HG03460 (cell line): ENCODE results near the gene COPS8.

Experiments used
- ATAC-seq: cut with Tn5 transposase; IDR thresholded peaks from one replicate; pipeline ENCODE4 v1.9.1; 2021; ENCODE audit not compliant: unreplicated experiment

Gene COPS8

DNA sequence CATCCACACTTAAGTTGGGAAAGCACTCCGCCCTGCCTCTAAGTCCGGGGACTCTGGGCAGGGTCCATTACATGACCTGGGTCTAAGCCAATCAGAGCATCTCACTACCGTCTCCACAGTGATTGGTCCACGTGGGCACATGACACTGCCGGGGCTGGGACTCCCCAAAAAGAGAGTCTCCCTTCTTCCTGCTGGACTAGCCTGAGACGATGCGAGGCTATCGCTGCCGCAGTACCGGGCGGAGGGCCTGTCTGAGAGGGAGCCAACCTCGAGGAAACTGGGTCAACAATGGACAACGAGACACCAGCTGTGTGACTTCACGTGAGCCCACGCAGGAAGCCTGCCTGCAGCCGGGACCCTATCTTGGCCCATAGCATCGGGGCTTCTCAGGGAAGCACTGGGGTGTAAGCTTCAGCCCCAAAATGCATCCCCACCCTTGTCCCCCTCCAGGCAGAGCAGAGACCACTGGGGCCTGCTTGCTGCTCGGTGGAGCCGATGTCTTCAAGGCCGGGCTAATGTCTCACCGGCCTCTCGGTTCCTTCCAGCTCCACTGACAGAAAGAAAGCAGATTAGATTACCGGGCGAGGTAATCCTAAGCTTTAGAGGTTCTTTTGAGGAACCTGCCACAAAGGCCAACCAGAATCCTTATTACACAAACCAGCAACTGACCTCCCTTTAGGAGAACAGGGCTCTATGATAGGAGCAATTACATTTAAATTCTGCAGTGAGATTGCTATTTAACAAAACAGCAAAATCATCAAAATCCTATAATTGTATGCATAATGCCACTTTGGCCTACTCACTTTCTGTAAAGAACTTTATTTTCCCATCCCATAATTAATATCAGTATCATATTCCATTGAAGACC, 21.3 kb upstream of the COPS8 start:
- ATAC-seq, result no peak

DNA sequence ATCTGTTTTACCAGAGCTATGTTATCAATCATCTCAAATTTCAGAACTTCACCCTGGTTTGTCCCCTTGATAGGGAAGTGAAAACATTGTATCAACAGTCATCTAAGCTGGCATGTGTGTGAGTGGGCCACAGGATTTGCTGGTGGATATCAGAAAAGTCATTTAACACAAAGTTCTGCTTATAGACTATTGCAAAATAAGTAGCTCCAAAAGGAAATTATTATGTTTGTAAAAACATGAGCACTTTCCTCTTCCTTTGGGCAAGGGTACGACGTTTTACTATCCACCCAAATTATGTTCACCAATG, 20.7 kb upstream of the COPS8 start:
- ATAC-seq, result no peak

DNA sequence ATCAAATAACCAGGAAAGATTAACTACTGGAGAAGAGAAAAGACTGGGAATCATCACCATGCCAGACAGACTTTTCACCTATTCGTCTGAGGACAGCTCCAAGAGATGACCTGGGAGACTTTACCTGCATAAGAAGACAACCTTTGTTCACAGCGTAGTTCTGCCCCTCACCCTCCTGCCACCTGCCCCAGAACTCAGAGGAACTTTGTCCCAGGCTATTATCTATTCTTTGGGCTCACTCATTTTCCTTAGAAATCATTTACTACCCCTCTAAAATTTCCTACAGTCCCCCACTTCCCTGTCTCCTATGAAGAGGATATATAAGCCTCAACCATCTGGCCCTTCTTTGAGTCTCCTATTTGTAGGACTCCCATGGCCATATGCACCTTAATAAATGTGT, 19.3 kb upstream of the COPS8 start:
- no peak for ATAC-seq

DNA sequence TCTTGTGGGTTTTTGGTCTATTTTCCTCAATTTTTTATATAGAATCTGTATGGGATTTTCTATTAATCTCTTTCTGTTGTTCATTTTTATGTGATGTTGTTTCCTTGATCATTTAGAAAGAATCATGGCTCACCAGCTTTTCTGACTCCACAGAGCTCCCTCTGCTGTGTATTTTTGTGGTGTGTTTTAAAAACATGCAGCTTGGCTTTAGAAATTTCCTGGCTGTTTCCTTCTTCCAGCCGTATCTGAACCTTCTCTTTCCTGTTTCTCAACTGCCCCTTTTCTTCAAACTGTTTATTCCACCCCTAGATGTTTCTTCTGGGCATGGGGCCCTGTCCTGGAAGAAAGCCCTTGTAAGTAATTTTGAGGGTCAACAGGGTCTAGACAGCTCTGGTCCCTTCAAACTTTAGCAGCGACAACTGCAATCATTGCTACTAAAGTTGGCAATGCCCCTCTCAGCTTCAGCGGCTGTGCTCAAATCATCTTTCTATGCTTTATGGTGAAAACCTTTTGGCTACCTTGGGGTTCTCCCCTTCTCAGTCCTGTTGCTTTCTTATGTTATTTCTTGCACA, 17.6 kb upstream of the COPS8 start:
- no peak for ATAC-seq

DNA sequence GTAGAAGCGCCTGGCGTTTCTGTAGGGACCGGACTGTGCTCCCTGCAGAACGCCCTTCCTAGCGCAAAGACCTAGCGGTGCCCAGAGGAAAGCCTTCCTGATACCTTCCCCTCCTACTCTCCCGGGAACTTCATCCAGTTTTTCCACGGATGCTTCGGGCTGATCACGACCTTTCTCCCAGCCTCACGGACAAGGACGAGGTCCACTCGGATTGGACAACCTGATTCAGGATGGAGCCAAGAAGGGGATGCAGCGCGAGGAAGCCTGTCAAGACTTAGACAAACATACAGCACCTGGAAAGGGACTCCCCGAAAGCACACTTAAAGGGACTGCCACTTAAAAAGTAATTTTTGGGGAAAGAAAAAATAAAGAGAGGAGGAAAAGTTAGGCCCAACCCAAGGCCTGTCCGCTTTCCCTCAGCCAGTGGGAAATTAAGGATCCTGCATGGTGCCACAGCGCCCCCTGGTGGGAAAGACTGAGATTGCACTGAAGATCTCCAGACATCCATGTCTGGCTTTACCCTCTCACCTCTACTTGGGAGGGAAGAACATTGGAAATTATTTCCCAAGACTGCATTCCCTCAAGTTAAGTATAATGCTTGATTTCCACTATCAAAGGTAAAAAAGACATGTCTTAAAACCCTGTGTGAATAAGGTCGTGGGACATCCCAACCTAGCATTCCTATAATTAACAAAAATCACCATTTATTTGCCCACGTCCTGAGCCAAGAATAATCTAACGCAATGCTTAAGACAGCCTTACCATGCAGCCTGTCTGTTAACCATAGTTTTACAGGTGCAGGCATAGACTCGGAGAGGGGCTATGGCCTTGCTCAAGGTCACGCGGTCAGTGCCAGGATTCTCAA, 13.4 kb upstream of the COPS8 start:
- no peak for ATAC-seq

DNA sequence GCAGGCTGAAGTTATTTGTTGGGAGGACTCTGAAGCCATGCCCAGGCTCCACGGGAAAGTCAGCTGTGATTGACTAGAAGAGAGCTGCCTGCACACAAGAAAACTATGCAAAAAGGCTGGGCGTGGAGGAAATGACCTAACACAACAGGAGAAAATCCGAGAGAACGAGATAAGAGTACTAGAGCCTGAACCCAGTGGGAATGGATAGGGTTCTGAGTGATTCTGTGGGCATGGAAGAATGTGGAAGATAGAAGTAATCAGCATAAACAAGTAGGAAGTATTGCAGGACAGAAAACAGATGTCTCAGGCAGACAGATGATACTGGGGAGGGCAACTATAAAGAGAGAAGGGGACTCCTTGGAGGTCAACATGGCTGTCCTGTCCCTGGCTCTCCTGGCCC, 12.1 kb upstream of the COPS8 start:
- ATAC-seq, result no peak

DNA sequence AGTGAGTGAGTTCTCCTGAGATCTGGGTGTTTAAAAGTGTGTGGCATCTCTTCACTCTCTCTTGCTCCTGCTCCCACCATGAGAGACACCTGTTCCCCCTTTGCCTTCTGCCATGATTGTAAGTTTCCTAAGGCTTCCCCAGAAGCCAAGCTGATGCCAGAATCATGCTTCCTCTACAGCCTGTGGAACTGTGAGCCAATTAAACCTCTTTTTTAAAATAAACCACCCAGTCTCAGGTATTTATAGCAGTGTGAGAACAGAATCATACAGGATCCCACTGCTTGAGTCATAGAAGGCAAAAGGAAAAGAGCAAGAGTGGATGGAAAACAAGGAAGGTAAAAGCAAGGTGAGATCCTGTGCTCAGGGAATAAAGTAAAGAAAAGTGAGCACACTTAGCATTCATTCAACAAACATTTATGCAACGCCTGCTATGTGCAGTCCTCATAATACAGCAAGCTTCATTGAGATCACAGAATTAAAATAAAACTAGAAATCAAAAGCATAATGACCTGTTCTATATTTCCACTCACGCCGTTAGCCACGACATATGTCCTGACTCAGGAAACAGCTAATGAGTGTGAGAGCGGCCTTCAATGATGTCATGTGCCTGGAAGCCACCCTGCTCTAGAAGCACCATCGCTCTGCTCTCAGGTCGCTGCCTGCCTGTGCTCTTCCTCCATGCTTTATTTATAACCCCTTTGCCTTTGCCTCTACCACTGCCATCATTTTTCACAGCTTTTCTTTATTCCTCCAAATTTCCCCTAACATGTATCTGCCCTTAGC, 11.3 kb upstream of the COPS8 start:
- no peak for ATAC-seq

DNA sequence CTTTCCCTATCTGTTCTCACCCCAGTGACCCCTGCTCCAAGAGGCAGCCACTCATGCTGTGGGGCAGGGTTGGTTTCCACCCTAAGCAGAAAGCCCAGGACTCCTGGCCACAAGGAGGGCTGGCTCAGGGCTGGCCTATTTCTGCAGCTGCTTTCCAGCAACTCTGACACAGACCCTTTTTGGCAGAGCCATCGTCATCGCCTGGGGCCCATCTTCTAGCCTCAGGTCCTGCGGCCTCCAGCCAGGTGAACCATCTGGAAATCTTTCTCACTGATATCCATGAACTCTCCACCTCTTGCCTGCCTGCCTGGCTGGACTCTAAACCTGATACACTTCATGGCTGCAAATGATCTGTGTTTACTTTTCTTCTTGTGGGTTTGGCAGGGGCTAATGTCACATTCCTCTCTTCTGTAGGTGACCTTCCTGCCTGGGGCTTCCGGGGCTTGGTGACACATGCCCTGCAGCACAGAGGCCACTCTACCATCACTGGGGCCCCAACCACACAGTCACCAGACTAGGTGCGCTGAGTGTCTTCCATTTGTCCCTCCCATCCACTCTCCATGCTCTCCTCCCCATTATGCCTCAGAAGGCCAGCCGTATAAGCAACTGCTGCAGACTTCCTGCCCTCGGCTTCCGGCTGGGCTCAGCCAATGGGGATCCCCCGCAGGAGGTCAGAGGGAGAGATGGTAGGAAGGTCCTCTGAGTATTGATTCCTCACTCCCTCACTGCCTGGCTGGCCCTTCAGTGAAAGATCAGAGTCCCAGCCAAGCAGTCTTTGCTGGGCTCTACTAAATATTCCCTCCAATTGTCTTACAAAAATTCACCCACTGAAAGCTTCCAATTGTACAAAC, 9.7 kb upstream of the COPS8 start:
- ATAC-seq, result no peak

DNA sequence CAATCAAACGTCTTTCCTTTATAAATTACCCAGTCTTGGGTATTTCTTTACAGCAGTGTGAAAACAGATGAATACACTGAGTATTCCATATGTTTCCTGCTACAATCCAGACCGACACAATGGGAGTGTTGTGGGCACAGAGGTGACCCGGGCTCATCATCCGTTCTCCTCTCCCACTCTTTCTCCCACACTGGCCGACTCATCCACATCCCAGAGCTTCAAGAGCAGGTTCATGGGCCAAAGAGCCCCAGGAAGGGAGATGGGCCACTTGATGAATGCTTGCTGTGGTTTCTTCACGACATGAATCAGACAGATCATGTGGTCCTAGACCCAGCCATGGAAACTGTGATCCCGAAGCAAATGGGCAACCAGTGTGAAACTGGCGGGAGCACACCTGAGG, 4.1 kb upstream of the COPS8 start:
- ATAC-seq, result no peak

DNA sequence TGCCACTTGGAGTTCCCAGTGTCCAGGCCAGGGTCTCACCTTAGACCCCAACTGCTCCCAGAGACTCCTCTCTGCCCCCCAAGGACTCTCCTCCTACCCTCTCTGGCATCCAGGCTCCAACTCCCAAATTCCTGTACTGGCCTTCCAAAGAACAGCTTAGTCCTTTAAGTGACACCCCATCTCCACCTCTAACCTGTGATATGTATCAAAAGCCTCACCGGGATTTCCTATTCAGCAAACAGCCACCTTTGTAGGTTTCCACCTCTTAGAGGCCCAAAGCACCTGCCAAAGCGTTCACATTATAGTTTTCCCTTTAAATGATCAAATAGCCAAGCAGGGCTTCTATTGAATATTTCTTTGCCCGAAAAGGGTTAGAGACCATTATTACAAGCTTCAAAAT, 2.7 kb upstream of the COPS8 start:
- ATAC-seq, result no peak

DNA sequence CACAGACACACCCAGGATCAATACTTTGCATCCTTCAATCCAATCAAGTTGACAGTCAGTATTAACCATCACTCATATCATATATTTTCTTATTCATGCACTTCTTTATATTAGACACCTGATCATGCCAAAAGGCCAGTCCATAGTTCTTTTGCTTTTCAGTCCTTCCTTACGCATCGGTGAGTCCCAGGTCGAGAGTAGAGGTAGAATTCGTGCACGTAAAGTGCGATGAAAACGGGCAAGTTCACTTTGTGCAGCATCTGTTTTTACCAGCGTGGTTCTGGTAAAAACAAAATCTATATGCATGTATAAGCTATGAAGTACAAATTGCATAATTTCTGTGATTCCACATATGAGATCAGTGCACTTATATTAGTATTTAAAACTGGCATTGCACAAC, 1.2 kb upstream of the COPS8 start:
- no peak for ATAC-seq

DNA sequence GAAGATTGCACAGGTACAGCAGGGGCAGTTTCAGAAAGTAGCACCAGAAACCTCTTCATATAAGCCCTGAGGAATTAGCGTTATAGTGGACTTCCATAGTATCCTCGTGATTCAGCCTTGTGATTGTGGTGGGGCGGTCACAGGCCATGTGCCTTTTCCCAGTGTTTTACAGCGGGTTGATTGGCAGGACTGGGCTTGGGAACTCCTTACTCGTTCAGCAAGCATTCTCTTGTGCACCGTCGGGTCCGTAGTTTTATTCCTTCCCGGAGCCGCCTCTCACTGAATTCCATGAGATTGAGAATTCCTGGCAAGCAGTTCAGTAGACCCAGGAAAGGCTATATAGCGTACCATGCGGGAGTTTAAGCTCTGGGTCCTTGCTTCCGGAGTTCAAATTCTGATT, 5.2 kb downstream of the COPS8 start:
- ATAC-seq, result no peak

DNA sequence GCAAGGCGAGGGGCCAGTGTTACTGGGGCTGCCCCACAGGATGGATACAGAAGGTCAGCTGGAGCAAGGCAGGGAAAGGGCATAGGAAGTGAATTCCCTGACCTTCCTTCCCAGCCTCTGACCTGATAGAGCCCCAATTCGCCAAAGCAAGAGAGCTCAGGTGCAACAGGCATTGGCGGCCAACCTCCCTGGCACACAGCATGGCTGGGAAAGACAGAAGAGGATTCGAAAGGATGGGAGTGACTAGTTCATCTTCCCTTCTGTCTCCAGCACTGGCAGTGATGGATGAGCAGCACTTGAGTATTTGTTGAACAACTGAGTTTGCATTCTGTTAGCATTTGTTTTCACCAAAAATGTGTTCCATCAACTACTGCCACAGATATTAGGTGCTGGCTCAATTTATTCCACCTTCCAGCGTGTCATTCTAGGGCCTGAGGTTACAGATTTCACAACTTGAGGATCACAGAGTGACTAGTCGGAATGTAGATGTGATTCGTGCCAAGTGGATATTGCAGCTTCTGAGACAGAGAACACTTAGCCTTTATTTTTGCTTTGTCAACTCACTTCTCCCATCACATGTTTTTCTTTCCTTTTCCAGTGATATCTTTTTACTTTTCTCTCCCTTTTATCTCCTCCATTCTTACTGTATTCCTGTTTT, 6.2 kb downstream of the COPS8 start:
- ATAC-seq, result no peak

DNA sequence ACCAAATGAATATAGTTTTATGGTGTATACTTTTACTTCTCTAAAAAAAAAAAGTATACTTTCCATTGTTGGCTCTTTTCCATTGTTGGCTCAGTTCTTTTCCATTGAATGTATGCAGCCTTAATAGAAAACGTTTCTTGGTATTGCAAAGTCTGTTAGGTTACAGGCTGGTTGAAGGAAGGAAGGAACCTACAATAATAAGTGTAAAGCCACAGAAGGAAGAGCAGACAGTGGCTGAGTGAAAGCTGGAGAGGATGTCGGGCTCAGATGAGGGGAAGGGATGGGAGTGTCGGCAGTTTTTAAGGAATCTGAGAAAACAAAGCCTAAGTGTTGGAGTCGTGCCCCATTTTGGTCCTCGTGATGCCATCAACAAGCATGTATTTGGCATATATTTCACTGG, 6.8 kb downstream of the COPS8 start:
- no peak for ATAC-seq

DNA sequence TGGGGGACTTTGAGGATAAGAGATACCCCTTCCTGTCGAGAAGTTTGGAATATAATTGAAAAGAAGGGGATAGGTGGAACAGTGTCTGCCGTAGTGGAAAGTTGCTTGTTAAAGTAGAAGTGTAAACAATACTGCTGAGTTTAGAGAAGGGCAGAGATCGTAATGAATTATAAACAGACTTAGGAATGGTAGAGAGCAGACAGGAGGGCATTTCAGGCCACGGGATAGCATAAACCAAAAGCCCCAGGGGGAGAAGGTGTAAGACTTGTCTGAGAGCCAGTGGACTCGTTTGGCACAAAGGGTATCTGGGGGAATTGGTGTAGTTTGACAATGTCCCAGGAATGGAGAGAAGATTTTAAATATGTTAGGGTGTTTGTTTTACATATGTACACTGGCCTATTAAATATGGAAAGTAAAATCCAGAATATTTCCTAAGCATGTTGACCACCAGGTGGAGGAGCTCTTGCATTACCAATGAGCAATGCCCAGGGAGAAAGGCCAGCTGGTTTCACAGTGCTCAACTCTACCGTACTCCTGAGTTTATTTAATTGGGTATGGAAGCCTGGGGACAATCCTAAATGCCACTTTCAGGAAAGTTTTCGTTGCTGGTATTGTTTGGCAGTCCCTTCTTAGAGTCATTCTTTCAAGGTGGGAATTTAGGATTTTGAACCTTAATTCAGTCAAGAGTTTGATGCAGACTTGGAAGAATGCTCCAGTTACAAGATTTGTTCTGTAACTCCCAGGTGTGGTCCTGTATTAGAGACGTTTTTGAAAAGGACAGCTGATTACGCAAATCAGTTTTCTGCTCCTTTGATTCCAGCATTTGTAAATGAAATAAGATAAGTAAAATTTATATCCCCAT, 7.5 kb downstream of the COPS8 start:
- ATAC-seq, result no peak

DNA sequence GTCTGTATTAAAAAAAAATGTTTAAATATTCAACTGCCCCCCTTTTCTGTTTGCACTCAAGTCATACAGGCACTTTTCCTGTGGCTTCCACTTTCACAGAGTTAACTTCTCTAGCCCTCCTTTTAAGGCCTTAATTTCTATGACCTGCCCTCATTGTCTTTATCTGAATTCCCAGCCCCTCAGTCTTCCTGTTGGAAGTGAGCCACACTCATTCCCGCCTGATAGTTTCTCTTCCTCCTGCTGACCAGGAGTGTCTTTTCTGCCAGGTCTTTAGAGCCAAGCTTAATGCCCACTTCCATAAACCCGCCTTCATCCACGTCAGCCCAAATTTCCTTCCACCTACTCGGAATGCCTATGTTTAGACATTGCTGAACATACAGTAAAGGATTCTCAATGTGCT, 10.5 kb downstream of the COPS8 start:
- ATAC-seq, result no peak

DNA sequence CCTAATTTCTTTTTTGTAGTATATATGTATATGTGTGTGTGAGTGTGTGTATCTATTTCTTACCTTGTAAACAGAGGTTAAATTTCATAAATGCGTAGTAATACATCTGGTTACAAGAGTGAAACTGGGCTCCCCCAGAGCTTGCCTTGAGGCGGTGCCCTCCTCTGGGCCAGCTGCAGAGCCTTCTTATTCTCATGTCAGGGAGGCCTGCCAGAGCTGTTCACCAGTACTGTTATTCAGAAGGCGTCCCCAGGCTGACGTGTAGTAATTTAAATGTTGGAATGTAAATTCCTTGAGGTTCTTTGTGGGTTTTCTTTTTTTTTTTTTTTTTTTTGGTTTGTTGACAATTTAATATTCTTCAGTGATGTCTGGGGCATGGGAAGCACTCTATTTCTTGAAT, 11.2 kb downstream of the COPS8 start:
- no peak for ATAC-seq

DNA sequence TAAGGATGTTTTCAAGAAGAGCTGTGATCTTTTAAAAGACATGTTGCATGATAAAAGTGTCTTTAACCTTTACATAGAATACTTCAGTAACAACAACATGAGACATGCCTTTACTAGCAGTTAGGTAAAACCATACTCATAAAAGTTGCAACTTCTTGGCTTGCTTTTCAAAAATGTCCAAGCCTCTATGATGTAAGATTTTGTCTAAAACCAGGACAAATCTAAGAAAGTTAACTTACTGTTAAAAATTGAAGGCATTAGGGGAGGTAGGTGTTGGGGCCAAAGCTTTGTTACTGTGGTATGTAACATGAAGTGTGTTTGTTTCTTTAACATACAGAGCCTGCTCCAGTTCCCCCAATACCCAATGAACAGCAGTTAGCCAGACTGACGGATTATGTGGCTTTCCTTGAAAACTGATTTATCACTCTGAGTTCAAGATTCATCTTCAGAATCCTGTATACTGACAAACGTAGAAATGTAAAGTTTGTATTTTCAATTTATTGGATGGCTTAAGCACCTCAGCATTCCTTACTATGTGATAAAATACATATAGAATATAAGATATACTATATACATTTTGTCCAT, 11.7 kb downstream of the COPS8 start:
- ATAC-seq, result no peak
